Medulla oblongata (tissue), 1 donor: Measurements from ENCODE around the gene RAB43.

ENCODE experiments used
- DNase-seq: peaks from one replicate; pipeline ENCODE4 v3.0.0-alpha.2; 2015; ENCODE audit errors: extremely low spot score

Gene RAB43

GRCh38 chr3:129061023-129061887, 60.3 kb downstream of the RAB43 start:
- DNase-seq: no peak

GRCh38 chr3:129060276-129061022, 61.2 kb downstream of the RAB43 start, which contains the start of gene GP9:
Gene GP9 (plus strand): TSS chr3:129060779. CDS start chr3:129061740, 961 bp downstream.
- no peak for DNase-seq

- no peak for DNase-seq
Observed at GRCh38 chr3:129059311-129059958, 62.2 kb downstream of the RAB43 start.

GRCh38 chr3:129058441-129059200, 63.0 kb downstream of the RAB43 start:
- peak; percentile 71 for DNase-seq

- no peak for DNase-seq
Observed at GRCh38 chr3:129057249-129057648, 64.4 kb downstream of the RAB43 start.

- DNase-seq: no peak
Observed at GRCh38 chr3:129056451-129057173, 65.0 kb downstream of the RAB43 start.

- no peak for DNase-seq
Observed at GRCh38 chr3:129054605-129055104, 66.9 kb downstream of the RAB43 start.

GRCh38 chr3:129052675-129053074, 68.9 kb downstream of the RAB43 start:
- DNase-seq: no peak

- no peak for DNase-seq
Observed at GRCh38 chr3:129051871-129052340, 69.7 kb downstream of the RAB43 start.

GRCh38 chr3:129050556-129051295, 70.9 kb downstream of the RAB43 start:
- DNase-seq: no peak

GRCh38 chr3:129047553-129047839, 74.1 kb downstream of the RAB43 start:
- DNase-seq: no peak

- DNase-seq: no peak
Observed at GRCh38 chr3:129046732-129047552, 74.7 kb downstream of the RAB43 start.

- DNase-seq: no peak
Observed at GRCh38 chr3:129046037-129046731, 75.4 kb downstream of the RAB43 start.

GRCh38 chr3:129045675-129046036, 75.9 kb downstream of the RAB43 start:
- no peak for DNase-seq

- DNase-seq: no peak
Observed at GRCh38 chr3:129040579-129041300, 80.9 kb downstream of the RAB43 start.

GRCh38 chr3:129040039-129040336, 81.6 kb downstream of the RAB43 start:
- DNase-seq: no peak

- DNase-seq: no peak
Observed at GRCh38 chr3:129039271-129040038, 82.1 kb downstream of the RAB43 start.
